H1 (cell line): ENCODE data around the gene NPSR1. TPM values are rescaled to one million over a fixed set of nuclear protein-coding genes. Genes with fewer than 3 reads are reported as not detected.

Source experiments
- CTCF ChIA-PET: fragments of 300-600 bp; sonication (Branson Sonifier 250); formaldehyde crosslinking; loops from one replicate; lab custom pipeline; 2021; ENCODE audit not compliant: partially characterized antibody; lab: Charles Lee
- POLR2A ChIA-PET: fragments of 300-600 bp; sonication (Branson Sonifier 250); formaldehyde crosslinking; loops from one replicate; lab custom pipeline; 2021; ENCODE audit warnings: inconsistent platforms; ENCODE audit not compliant: partially characterized antibody; lab: Charles Lee
- DNase-seq, 2 experiments: peaks; one replicate each; pipeline versions ENCODE4 v3.0.0 to v3.0.0-alpha.2; 2010 to 2022; ENCODE audit warnings: low spot score in 2 of 2, low read depth in 1 of 2, mixed read lengths in 1 of 2
- FAIRE-seq: peaks from 2 replicates; lab custom pipeline; 2011; peaks lifted over from hg19 to GRCh38; lab: Jason Lieb, UNC
- H2AFZ ChIP-seq: 2 replicates; pipeline ENCODE4 v1.8.1; 2012; ENCODE audit warnings: low read length, inconsistent platforms
- H2AK5ac ChIP-seq: 2 replicates; pipeline ENCODE4 v1.6.1; 2013; ENCODE audit warnings: low read depth, low read length
- H2BK120ac ChIP-seq: replicated peaks from 2 replicates; pipeline ENCODE3; 2013; ENCODE audit warnings: low read depth, low read length, inconsistent platforms
- H2BK12ac ChIP-seq: 2 replicates; pipeline ENCODE4 v1.6.1; 2013; ENCODE audit warnings: low read depth, low read length
- H2BK15ac ChIP-seq: 2 replicates; pipeline ENCODE4 v1.6.1; 2013; ENCODE audit warnings: low read length
- H2BK20ac ChIP-seq: 2 replicates; pipeline ENCODE4 v1.6.1; 2013; ENCODE audit warnings: low read length
- H2BK5ac ChIP-seq: 2 replicates; pipeline ENCODE4 v1.6.1; 2013; ENCODE audit warnings: low read depth, low read length
- H3K14ac ChIP-seq: 2 replicates; pipeline ENCODE4 v1.6.1; 2013; ENCODE audit warnings: inconsistent platforms; ENCODE audit not compliant: insufficient read length
- H3K18ac ChIP-seq: 2 replicates; pipeline ENCODE4 v1.6.1; 2013; ENCODE audit warnings: low read length; ENCODE audit errors: extremely low read depth
- H3K23ac ChIP-seq: 2 replicates; pipeline ENCODE4 v1.6.1; 2013; ENCODE audit warnings: inconsistent platforms; ENCODE audit not compliant: insufficient read length
- H3K23me2 ChIP-seq: 2 replicates; pipeline ENCODE4 v1.6.1; 2013; ENCODE audit warnings: low read depth, low read length
- H3K27ac ChIP-seq: 2 replicates; pipeline ENCODE4 v1.6.1; 2011; ENCODE audit warnings: low read depth, low read length, inconsistent platforms
- H3K27me3 ChIP-seq, 4 experiments: replicated peaks in 1 of 4; 1 replicate in 1 of 4; 2 replicates in 3 of 4; pipeline versions ENCODE4 v1.6.1 to v1.8.1; 2011 to 2013; ENCODE audit warnings: low read length in 3 of 4, mild to moderate bottlenecking in 3 of 4, inconsistent platforms in 2 of 4, mixed read lengths in 2 of 4, moderate library complexity in 1 of 4; ENCODE audit not compliant: control insufficient read depth in 3 of 4, insufficient read depth in 3 of 4; ENCODE audit errors: extremely low read depth in 1 of 4
- H3K36me3 ChIP-seq, 4 experiments: 2 replicates each; pipeline versions ENCODE4 v1.6.1 to v1.8.1; 2011 to 2013; ENCODE audit warnings: mild to moderate bottlenecking in 4 of 4, low read length in 3 of 4, moderate library complexity in 2 of 4, control low read depth in 1 of 4, inconsistent platforms in 1 of 4; ENCODE audit not compliant: insufficient read depth in 4 of 4, control insufficient read depth in 2 of 4
- H3K4ac ChIP-seq: replicated peaks from 2 replicates; pipeline ENCODE3; 2013; ENCODE audit warnings: low read length, low read depth, mixed read lengths, inconsistent platforms; ENCODE audit not compliant: insufficient read length
- H3K4me1 ChIP-seq, 4 experiments: replicated peaks in 1 of 4; 1 replicate in 1 of 4; 2 replicates in 3 of 4; pipeline versions ENCODE4 v1.6.1 to v1.8.1; 2011 to 2013; ENCODE audit warnings: low read length in 3 of 4, inconsistent platforms in 2 of 4, mixed read lengths in 1 of 4; ENCODE audit not compliant: insufficient read depth in 4 of 4, control insufficient read depth in 3 of 4
- H3K4me2 ChIP-seq, 2 experiments: 2 replicates each; pipeline versions ENCODE4 v1.6.1 to v1.8.1; 2011 to 2013; ENCODE audit warnings: low read depth in 2 of 2, low read length in 2 of 2, control low read depth in 1 of 2, inconsistent platforms in 1 of 2, mild to moderate bottlenecking in 1 of 2; ENCODE audit not compliant: insufficient read depth in 1 of 2
- H3K4me3 ChIP-seq, 4 experiments: fragments of 200-600, 300-600 bp in 1 of 4; sonication (generic), shearing (Covaris generic), sonication (Bioruptor Twin) in 1 of 4; 2 replicates each; pipeline versions ENCODE4 v1.5.1 to v1.8.1; 2011 to 2016; ENCODE audit warnings: low read length in 4 of 4, low read depth in 3 of 4, control low read depth in 2 of 4, inconsistent platforms in 2 of 4, mild to moderate bottlenecking in 2 of 4, mixed read lengths in 1 of 4, moderate library complexity in 1 of 4; ENCODE audit not compliant: insufficient read depth in 2 of 4; ENCODE audit errors: extremely low read depth in 1 of 4
- H3K56ac ChIP-seq: replicated peaks from 2 replicates; pipeline ENCODE3; 2013; ENCODE audit warnings: low read depth, mild to moderate bottlenecking, mixed read lengths, low read length, inconsistent platforms; ENCODE audit not compliant: insufficient read length
- H3K79me1 ChIP-seq: 2 replicates; pipeline ENCODE4 v1.6.1; 2013; ENCODE audit warnings: low read depth, low read length, control low read depth
- H3K79me2 ChIP-seq, 2 experiments: 2 replicates each; pipeline versions ENCODE4 v1.6.1 to v1.8.1; 2012 to 2013; ENCODE audit warnings: low read length in 2 of 2, mild to moderate bottlenecking in 2 of 2, inconsistent platforms in 1 of 2; ENCODE audit not compliant: insufficient read depth in 2 of 2, control insufficient read depth in 1 of 2
- H3K9ac ChIP-seq, 4 experiments: replicated peaks in 1 of 4; 1 replicate in 1 of 4; 2 replicates in 3 of 4; pipeline versions ENCODE4 v1.6.1 to v1.8.1; 2011 to 2013; ENCODE audit warnings: low read depth in 3 of 4, low read length in 3 of 4, control low read depth in 2 of 4, mild to moderate bottlenecking in 2 of 4, moderate library complexity in 2 of 4, inconsistent platforms in 1 of 4; ENCODE audit errors: extremely low read depth in 1 of 4
- H3K9me3 ChIP-seq, 2 experiments: 2 replicates each; pipeline versions ENCODE4 v1.6.1 to v1.8.1; 2012 to 2013; ENCODE audit warnings: mild to moderate bottlenecking in 2 of 2, moderate library complexity in 2 of 2, control low read depth in 1 of 2, inconsistent platforms in 1 of 2, low read depth in 1 of 2, low read length in 1 of 2, mixed read lengths in 1 of 2; ENCODE audit not compliant: insufficient read depth in 2 of 2
- H4K20me1 ChIP-seq, 2 experiments: replicated peaks in 1 of 2; 2 replicates each; pipeline versions ENCODE3 to v1.8.1; 2011 to 2013; ENCODE audit warnings: inconsistent platforms in 2 of 2, low read length in 2 of 2, mild to moderate bottlenecking in 1 of 2; ENCODE audit not compliant: insufficient read depth in 2 of 2, control insufficient read depth in 1 of 2
- H4K5ac ChIP-seq: 2 replicates; pipeline ENCODE4 v1.6.1; 2013; ENCODE audit warnings: low read length, low read depth, mixed read lengths, inconsistent platforms; ENCODE audit not compliant: insufficient read length
- H4K8ac ChIP-seq: 2 replicates; pipeline ENCODE4 v1.8.0; 2013; ENCODE audit warnings: mild to moderate bottlenecking, moderate library complexity, low read length, inconsistent platforms; ENCODE audit not compliant: insufficient read depth; ENCODE audit errors: extremely low read depth
- H4K91ac ChIP-seq: replicated peaks from 2 replicates; pipeline ENCODE3; 2013; ENCODE audit warnings: low read length, mixed read lengths, inconsistent platforms; ENCODE audit not compliant: insufficient read length
- BACH1 ChIP-seq: IDR thresholded peaks from 2 replicates; pipeline ENCODE4 v1.6.1; 2012; ENCODE audit warnings: low read length, improper control_type of control experiment
- BCL11A ChIP-seq, 2 experiments: IDR thresholded peaks; one replicate each; pipeline ENCODE4 v1.6.1; 2011; ENCODE audit warnings: low read depth in 2 of 2, low read length in 2 of 2, mild to moderate bottlenecking in 2 of 2
- CHD1 ChIP-seq: IDR thresholded peaks from 2 replicates; pipeline ENCODE4 v1.6.1; 2012; ENCODE audit warnings: low read depth, low read length, improper control_type of control experiment
- KDM1A ChIP-seq: fragments of 200-600, 300-600 bp; sonication (generic); IDR thresholded peaks from 2 replicates; pipeline ENCODE4 v1.7.1; 2016; ENCODE audit warnings: mild to moderate bottlenecking, low read length, borderline replicate concordance
- KDM5A ChIP-seq: fragments of 200-600 bp; IDR thresholded peaks from 2 replicates; pipeline ENCODE4 v1.7.1; 2012; ENCODE audit warnings: mild to moderate bottlenecking, low read length, inconsistent platforms, mixed read lengths
- PHF8 ChIP-seq: fragments of 200-600 bp; sonication (generic); conservative IDR thresholded peaks from 2 replicates; pipeline ENCODE4 v1.7.1; 2012; ENCODE audit warnings: low read depth, mild to moderate bottlenecking, inconsistent platforms, low read length, moderate library complexity
- RXRA ChIP-seq: IDR thresholded peaks from 2 replicates; pipeline ENCODE4 v1.6.1; 2011; ENCODE audit warnings: low read depth, mild to moderate bottlenecking, low read length, moderate library complexity; ENCODE audit not compliant: insufficient read depth
- SAP30 ChIP-seq: fragments of 300-600 bp; sonication (generic); IDR thresholded peaks from 2 replicates; pipeline ENCODE4 v1.7.1; 2012; ENCODE audit warnings: low read length, moderate library complexity, mild to moderate bottlenecking, inconsistent platforms; ENCODE audit not compliant: insufficient read depth, insufficient replicate concordance
- SIRT6 ChIP-seq: IDR thresholded peaks from one replicate; pipeline ENCODE4 v1.7.1; 2012; ENCODE audit warnings: low read length, inconsistent platforms
- SP1 ChIP-seq: IDR thresholded peaks from 2 replicates; pipeline ENCODE4 v1.6.1; 2011; ENCODE audit warnings: low read depth, low read length
- SP2 ChIP-seq: IDR thresholded peaks from 2 replicates; pipeline ENCODE4 v1.6.1; 2012; ENCODE audit warnings: mild to moderate bottlenecking, low read length, inconsistent platforms
- SP4 ChIP-seq: IDR thresholded peaks from 2 replicates; pipeline ENCODE4 v1.6.1; 2012; ENCODE audit warnings: low read length, inconsistent platforms
- SRF ChIP-seq: IDR thresholded peaks from 2 replicates; pipeline ENCODE4 v1.6.1; 2011; ENCODE audit warnings: mild to moderate bottlenecking, low read depth, low read length, moderate library complexity
- SUZ12 ChIP-seq: fragments of 200-600 bp; sonication (generic); IDR thresholded peaks from 2 replicates; pipeline ENCODE4 v1.6.1; 2012; ENCODE audit warnings: mild to moderate bottlenecking, inconsistent platforms, low read length, moderate library complexity, mixed read lengths
- TAF7 ChIP-seq: optimal IDR thresholded peaks from 2 replicates; pipeline ENCODE3; 2011; ENCODE audit warnings: low read depth, mild to moderate bottlenecking, inconsistent platforms, low read length, moderate library complexity, borderline replicate concordance
- WGBS, 2 experiments: shearing (Covaris generic) in 1 of 2; methylation state at CpG; one replicate each; pipeline versions ENCODE4 v1.1.6 to v1.1.7; 2013 to 2015; ENCODE audit warnings: low lambda C conversion rate in 2 of 2, mixed read lengths in 2 of 2, inconsistent platforms in 1 of 2, low coverage in 1 of 2, missing lambda C conversion rate in 1 of 2; ENCODE audit not compliant: insufficient replicate concordance in 2 of 2, insufficient coverage in 1 of 2, insufficient read length in 1 of 2; ENCODE audit errors: extremely low coverage in 1 of 2, missing lambda C conversion rate in 1 of 2; 5-methylcytosine and 5-hydroxymethylcytosine counted together
- polyA plus RNA-seq, 7 experiments: library from polyadenylated mRNA; depleted of rRNA in 3 of 7; stranded (reverse) in 5 of 7; unstranded in 2 of 7; fragments of >200 nt in 5 of 7; fragments of 200-250 nt in 2 of 7; gene quantifications; 1 replicate in 5 of 7; 2 replicates in 1 of 7; 4 replicates in 1 of 7; pipeline versions ENCODE4 v1.2.1 to v1.2.3, GENCODE V29; 2011 to 2013; ENCODE audit warnings: missing spikeins in 2 of 7, mixed read lengths in 2 of 7
- total RNA-seq: library from RNA; stranded (reverse); fragmentation: NEBNext Ultra II Directional; extraction: Animal tissue kit (Norgen Biotek cat#: 25700); gene quantifications from 2 replicates; pipeline ENCODE4 v1.2.1, GENCODE V29; 2021

NPSR1 gene
- total and polyA plus RNA-seq, 2 of the 8 experiments (the other 6 are each of a cell fraction or from before 2014, with no cell fraction given) = not detected

DNA sequence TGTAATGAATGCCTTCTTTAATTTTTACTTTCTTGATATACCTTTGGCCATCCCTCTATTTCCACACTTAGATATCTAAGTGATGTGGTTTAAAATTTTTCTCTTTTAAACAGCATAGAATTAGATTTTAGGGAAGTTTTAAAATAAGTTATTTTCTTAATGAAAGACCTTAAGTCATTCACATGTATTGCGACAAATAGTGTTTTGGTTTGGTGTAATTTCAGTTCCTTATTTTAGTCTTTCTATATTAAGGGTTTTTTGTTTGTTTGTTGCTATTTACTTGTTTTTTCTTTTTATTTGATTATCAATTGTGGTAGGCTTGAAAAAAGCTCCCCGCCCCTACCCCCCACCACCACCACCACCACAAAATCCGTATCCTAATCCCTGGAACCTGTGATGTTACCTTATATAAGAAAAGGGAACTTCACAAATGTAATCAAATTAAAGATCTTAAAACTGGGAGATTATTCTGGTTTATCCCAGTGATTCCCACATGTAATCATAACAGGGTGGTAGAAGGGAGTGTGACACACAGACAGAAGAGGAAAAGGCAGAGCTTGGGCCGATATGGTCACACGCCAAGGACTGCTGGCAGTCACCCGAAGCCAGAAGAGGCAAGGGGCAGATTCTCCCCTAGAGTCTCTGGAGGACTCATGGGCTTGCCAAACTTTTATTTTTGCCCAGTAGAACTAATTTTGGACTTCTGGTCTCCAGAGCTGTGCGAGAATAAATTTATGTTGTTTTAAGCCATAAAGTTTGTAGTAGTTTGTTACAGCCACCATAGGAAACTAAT lies 149.7 kb downstream of the NPSR1 start:
- FAIRE-seq = no peak
- Histone ChIP-seq H3K4me2 (no peak overlapping the region), H3K9me3 (no peaks in the 10 kb centered on the region), H4K8ac (no peak overlapping the region), H4K5ac (no peak overlapping the region), H3K23me2 (no peaks in the 10 kb centered on the region), H2BK12ac (no peak overlapping the region), H2AK5ac (no peak overlapping the region), H3K79me1 (no peaks in the 10 kb centered on the region), H3K18ac (no peak overlapping the region), H4K91ac (no peak overlapping the region), H4K20me1 (no peaks in the 10 kb centered on the region), H3K27me3 (no peaks in the 10 kb centered on the region), H3K14ac (no peak overlapping the region), H3K23ac (no peak overlapping the region), H3K79me2 (no peaks in the 10 kb centered on the region), H2BK20ac (no peak overlapping the region), H3K36me3 (no peaks in the 10 kb centered on the region), H2BK5ac (no peak overlapping the region), H3K56ac (no peak overlapping the region), H2BK15ac (no peak overlapping the region), H3K9ac (no peak overlapping the region), H3K4me1 (no peaks in the 10 kb centered on the region), H2BK120ac (no peak overlapping the region), H3K27ac (no peak overlapping the region), H3K4me3 (no peak overlapping the region), H2AFZ (no peak overlapping the region), H3K4ac (no peak overlapping the region)
- WGBS, 2 experiments = 88% methylated on average over 7 of the region's 7 CpGs; no CpG with 5 or more reads in 1 of the 2 experiments
- DNase-seq = no peak
- ChIA-PET CTCF (no interaction called here), POLR2A (no interaction called here)
- TF ChIP-seq SAP30 = no peak
- no peak for TF ChIP-seq SP2
- TF ChIP-seq SP4 = no peak
- TF ChIP-seq TAF7 = no peak
- no peak for TF ChIP-seq RXRA
- no peak for TF ChIP-seq SRF
- no peak for TF ChIP-seq SIRT6
- TF ChIP-seq SUZ12 = no peak
- no peak for TF ChIP-seq KDM5A
- no peak for TF ChIP-seq SP1
- no peak for TF ChIP-seq PHF8
- no peak for TF ChIP-seq BCL11A (IDR thresholded peaks at IDR 0.05; ENCODE audit: low read depth in 2 of 2, low read length in 2 of 2)
- no peak for TF ChIP-seq KDM1A
- no peak for TF ChIP-seq BACH1
- TF ChIP-seq CHD1 = no peak
